DMS153 (cell line): ENCODE measurements around the gene ECPAS.
"Not testable (repeated sequence)": the region's sequence is repeated elsewhere in the genome, so short reads cannot be mapped to it uniquely, and the experiment has no call there.

Experiments used
- DNase-seq: peaks from one replicate; lab custom pipeline; 2025; lab: John Stamatoyannopoulos, UW

The ECPAS gene

DNA sequence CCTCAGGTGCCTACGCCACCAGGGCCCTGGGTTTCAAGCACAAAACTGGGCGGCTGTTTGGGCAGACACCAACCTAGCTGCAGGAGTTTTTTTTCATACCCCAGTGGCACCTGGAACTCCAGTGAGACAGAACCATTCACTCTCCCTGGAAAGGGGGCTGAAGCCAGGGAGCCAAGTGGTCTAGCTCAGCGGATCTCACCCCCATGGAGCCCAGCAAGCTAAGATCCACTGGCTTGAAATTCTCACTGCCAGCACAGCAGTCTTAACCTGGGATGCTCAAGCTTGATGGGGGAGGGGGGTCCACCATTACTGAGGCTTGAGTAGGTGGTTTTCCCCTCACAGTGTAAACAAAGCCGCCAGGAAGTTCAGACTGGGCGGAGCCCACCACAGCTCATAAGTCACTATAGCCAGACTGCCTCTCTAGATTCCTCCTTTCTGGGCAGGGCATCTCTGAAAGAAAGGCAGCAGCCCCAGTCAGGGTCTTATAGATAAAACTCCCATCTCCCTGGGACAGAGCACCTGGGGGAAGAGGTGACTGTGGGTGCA is 149.8 kb downstream of the ECPAS start:
- not testable (repeated sequence) for DNase-seq

DNA sequence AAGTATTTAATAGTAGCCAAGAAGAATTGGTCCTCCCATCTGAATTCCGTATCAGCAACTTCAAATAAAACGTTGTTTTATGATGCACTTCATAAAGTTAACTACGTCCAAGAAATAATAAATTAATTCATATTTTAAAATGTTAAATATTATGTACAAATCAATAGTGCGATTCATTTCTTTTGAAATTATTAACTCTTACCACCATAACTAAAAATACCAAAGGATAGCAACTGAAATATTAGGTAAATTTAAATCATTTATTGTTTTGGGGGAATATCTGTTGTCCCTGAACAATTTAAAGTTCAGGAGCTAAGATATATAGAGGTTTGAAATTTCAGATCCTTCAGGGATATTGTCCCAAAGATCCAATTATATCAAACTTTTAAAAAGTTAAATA is 154.1 kb downstream of the ECPAS start, which contains the start of gene OR2K2:
Gene OR2K2, minus strand, starts transcription at position 101 of the 400 bp plus-strand sequence. CDS start 1,791 bp downstream, outside the sequence.
- DNase-seq, result no peak

DNA sequence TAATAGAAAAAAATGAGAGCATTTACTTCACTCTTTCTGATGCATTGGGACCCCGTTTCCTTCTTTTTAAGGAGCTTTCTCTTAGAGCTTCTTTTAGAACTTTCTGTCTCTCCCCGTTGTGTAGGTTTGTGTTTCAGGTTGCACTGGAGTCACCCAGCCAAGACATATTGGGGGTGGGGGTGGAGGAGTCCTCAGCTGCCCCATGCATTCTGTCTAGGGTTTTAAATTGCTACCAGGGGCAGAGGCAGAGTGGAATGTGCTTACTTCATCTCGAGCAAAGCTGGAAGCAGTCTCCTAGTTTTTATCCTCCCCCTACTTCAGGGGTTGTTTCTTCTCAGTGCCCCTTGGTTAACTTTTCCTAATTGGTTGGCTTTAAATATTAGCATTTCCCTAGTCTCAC is 163.6 kb downstream of the ECPAS start:
- no peak for DNase-seq

DNA sequence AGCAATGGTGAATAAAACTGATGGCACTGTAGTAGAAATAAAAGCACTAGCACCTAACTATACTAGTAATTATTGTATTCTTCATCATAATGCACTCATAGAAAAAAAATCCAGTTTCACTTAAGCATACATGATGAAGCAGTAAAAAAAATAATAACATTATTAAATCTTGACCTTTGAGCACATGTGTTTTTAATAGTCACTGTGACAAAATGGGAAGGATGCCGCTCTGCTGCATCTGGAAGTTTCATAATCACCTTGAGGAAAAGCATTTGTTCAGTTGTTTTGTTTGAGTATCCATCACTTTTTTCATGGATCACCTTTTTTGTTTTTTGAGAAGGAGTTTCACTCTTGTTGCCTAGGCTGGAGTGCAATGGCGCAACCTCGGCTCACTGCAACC is 167.4 kb downstream of the ECPAS start:
- DNase-seq, result no peak
